ENCODE measurements around the gene TP53TG5.

TP53TG5 gene

DNA sequence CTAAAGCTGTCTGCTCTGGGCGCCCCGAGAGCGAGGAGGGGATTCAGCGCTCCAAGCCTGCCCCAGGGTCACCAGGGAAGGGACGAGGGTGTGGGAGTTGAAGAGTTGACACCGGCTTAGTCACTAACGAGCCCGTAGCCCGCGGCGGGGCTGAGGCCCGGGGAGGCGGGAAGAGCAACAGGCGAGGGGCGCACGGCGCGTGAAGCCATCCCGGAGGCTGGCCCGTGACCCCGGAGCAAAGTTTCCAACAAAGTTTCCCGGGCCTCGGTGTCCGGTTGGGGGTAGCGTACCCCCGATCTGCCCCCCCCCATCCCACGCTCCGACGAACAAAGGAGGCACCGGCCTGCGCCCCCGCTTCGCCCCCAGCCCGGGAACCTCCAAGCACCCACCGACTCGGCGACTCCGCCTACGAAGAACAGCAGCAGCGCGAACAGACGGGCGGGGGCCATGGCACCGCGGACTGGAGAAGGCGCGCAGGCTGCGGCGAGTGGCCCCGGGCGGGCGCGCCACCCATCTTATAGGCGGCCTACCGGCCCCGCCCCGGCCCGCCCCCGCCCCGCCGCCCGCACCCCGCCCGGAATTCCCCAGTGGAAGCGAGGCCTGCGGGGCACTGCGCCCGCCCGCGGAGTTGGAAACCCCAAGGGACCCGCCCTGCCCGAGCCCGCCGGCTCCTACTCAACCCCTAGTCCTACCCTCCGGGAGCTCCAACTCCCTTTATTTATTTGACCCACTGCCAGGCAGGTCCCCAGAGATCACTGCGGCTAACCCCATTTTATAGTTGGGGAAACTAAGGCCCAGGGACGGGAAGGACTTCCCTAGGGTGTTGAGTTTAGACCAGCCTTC is 30.0 kb downstream of the TP53TG5 start, which contains the start of gene SDC4 (continued):
- TF ChIP-seq ZNF600 (tag by site-specific recombination; IDR thresholded peaks at IDR 0.05) = no peak
- TF ChIP-seq, protein P1, sequence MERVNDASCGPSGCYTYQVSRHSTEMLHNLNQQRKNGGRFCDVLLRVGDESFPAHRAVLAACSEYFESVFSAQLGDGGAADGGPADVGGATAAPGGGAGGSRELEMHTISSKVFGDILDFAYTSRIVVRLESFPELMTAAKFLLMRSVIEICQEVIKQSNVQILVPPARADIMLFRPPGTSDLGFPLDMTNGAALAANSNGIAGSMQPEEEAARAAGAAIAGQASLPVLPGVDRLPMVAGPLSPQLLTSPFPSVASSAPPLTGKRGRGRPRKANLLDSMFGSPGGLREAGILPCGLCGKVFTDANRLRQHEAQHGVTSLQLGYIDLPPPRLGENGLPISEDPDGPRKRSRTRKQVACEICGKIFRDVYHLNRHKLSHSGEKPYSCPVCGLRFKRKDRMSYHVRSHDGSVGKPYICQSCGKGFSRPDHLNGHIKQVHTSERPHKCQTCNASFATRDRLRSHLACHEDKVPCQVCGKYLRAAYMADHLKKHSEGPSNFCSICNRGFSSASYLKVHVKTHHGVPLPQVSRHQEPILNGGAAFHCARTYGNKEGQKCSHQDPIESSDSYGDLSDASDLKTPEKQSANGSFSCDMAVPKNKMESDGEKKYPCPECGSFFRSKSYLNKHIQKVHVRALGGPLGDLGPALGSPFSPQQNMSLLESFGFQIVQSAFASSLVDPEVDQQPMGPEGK (tag by site-specific recombination; IDR thresholded peaks at IDR 0.05) = peak; percentile 86

DNA sequence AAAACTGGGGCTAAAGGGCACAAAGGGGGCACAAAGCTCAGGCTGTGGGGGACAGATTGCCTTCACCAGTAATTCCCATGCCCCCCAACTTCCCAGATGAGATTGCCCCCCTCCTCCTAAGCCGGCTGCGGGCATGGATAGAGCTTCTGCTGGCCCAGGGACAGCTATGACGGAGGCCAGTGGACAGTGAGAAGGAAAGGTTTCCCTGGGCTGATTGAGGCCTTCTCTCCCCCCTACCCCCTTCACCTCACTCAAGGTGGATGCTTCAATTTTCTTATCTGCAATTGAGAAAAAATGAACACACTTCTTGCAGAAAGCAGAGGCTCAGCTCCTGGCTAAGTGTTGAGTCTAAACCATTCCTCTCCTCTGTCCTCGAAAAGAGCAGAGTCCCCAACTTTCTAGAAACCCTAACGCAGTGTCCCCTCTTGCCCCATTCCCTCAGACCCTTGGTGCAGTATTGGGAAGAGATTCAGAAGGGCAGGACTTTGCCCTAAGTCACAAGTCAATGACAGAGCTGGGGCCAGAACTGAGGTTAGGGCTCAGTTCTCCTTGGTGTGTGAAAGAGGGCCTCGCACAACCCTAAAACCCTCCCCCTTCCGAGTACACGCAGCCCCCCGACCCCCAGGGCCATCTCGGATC is 30.7 kb downstream of the TP53TG5 start:
- H3K4me1 ChIP-seq (ENCODE audit: control insufficient read depth, insufficient read depth, low read length) = peaks cover 27% of the 10 kb centered on the region
- CTCF ChIA-PET = interaction anchor here (0.6 to 2.5 kb wide), 7 partner anchors 11 to 424 kb away, joined by 3 to 11 read pairs (median 5); partner anchors contain the start of gene SYS1
- POLR2A ChIA-PET = interaction anchor here (0.7 to 3.5 kb wide), 11 partner anchors 10 to 462 kb away, joined by 3 to 31 read pairs (median 6); partner anchors contain the start of genes PIGT, SYS1 and YWHAB
- peak overlapping the region; percentile 45; the same call in 1 of the 2 replicates for H3K27ac ChIP-seq (ENCODE audit: extremely low read depth, low read depth, low read length)
- peak; percentile 71; the same call in 1 of the 2 replicates for TF ChIP-seq ZBTB48 (tag by site-specific recombination; IDR thresholded peaks at IDR 0.05)
- no peak for TF ChIP-seq ZNF707 (tag by site-specific recombination; IDR thresholded peaks at IDR 0.05)
- no peaks in the 10 kb centered on the region for H3K9me3 ChIP-seq (ENCODE audit: control insufficient read depth, insufficient read depth, low read depth, low read length)
- peak overlapping the region; percentile 52 for H3K4me3 ChIP-seq (ENCODE audit: low read depth, low read length)
- no peaks in the 10 kb centered on the region for H3K36me3 ChIP-seq (ENCODE audit: control insufficient read depth in 2 of 2, insufficient read depth in 1 of 2, low read length in 2 of 2)

DNA sequence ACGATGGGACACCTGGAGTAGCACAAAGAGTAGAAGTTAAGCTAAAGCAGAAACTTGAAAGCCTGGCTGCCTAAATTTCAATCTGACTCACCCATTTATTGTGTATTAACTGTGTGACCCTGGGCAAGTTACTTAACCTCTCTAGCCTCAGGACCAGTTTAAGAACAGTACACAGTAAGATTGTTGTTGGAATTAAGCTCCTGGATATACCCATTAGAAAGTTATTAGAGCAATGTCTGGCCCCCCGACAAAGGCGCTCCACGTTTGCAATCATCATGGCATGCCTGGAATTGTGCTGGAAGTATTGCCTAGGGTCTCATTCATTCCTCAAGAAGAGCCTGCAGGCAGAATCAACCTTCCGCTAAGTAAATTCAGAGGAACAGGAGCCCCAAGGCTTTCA is 31.3 kb downstream of the TP53TG5 start:
- no peak for TF ChIP-seq ZNF366 (tag by site-specific recombination; conservative IDR thresholded peaks at IDR 0.05)
- TF ChIP-seq SP3 (tag by site-specific recombination; IDR thresholded peaks at IDR 0.05) = no peak
- TF ChIP-seq GLIS2 (tag by site-specific recombination; IDR thresholded peaks at IDR 0.05) = no peak
- TF ChIP-seq, protein P2, sequence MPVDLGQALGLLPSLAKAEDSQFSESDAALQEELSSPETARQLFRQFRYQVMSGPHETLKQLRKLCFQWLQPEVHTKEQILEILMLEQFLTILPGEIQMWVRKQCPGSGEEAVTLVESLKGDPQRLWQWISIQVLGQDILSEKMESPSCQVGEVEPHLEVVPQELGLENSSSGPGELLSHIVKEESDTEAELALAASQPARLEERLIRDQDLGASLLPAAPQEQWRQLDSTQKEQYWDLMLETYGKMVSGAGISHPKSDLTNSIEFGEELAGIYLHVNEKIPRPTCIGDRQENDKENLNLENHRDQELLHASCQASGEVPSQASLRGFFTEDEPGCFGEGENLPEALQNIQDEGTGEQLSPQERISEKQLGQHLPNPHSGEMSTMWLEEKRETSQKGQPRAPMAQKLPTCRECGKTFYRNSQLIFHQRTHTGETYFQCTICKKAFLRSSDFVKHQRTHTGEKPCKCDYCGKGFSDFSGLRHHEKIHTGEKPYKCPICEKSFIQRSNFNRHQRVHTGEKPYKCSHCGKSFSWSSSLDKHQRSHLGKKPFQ (tag by site-specific recombination; IDR thresholded peaks at IDR 0.05) = no peak
- TF ChIP-seq GLI4 (tag by site-specific recombination; IDR thresholded peaks at IDR 0.05) = no peak
- no peak for TF ChIP-seq YY2 (tag by site-specific recombination; IDR thresholded peaks at IDR 0.05)
- no peak for TF ChIP-seq ZNF626 (tag by site-specific recombination; IDR thresholded peaks at IDR 0.05)
- TF ChIP-seq SETDB1 (IDR thresholded peaks at IDR 0.05; ENCODE audit: insufficient read length, low read length) = no peak
- no peak for TF ChIP-seq ZNF335 (tag by site-specific recombination; conservative IDR thresholded peaks at IDR 0.05)
- TF ChIP-seq, protein P3, sequence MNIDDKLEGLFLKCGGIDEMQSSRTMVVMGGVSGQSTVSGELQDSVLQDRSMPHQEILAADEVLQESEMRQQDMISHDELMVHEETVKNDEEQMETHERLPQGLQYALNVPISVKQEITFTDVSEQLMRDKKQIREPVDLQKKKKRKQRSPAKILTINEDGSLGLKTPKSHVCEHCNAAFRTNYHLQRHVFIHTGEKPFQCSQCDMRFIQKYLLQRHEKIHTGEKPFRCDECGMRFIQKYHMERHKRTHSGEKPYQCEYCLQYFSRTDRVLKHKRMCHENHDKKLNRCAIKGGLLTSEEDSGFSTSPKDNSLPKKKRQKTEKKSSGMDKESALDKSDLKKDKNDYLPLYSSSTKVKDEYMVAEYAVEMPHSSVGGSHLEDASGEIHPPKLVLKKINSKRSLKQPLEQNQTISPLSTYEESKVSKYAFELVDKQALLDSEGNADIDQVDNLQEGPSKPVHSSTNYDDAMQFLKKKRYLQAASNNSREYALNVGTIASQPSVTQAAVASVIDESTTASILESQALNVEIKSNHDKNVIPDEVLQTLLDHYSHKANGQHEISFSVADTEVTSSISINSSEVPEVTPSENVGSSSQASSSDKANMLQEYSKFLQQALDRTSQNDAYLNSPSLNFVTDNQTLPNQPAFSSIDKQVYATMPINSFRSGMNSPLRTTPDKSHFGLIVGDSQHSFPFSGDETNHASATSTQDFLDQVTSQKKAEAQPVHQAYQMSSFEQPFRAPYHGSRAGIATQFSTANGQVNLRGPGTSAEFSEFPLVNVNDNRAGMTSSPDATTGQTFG (tag by site-specific recombination; IDR thresholded peaks at IDR 0.05; ENCODE audit: borderline replicate concordance) = no peak
- TF ChIP-seq, protein P4, sequence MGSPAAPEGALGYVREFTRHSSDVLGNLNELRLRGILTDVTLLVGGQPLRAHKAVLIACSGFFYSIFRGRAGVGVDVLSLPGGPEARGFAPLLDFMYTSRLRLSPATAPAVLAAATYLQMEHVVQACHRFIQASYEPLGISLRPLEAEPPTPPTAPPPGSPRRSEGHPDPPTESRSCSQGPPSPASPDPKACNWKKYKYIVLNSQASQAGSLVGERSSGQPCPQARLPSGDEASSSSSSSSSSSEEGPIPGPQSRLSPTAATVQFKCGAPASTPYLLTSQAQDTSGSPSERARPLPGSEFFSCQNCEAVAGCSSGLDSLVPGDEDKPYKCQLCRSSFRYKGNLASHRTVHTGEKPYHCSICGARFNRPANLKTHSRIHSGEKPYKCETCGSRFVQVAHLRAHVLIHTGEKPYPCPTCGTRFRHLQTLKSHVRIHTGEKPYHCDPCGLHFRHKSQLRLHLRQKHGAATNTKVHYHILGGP (tag by site-specific recombination; IDR thresholded peaks at IDR 0.05) = no peak
- TF ChIP-seq ZNF596 (tag by site-specific recombination; IDR thresholded peaks at IDR 0.05) = no peak
- TF ChIP-seq, protein P5, sequence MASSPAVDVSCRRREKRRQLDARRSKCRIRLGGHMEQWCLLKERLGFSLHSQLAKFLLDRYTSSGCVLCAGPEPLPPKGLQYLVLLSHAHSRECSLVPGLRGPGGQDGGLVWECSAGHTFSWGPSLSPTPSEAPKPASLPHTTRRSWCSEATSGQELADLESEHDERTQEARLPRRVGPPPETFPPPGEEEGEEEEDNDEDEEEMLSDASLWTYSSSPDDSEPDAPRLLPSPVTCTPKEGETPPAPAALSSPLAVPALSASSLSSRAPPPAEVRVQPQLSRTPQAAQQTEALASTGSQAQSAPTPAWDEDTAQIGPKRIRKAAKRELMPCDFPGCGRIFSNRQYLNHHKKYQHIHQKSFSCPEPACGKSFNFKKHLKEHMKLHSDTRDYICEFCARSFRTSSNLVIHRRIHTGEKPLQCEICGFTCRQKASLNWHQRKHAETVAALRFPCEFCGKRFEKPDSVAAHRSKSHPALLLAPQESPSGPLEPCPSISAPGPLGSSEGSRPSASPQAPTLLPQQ (tag by site-specific recombination; IDR thresholded peaks at IDR 0.05) = no peak
- no peak overlapping the region for H3K27ac ChIP-seq (ENCODE audit: extremely low read depth, low read depth, low read length)
- peaks cover 32% of the 10 kb centered on the region for H3K4me1 ChIP-seq (ENCODE audit: control insufficient read depth, insufficient read depth, low read length)
- H3K36me3 ChIP-seq (ENCODE audit: control insufficient read depth in 2 of 2, insufficient read depth in 1 of 2, low read length in 2 of 2) = no peaks in the 10 kb centered on the region
- H3K4me3 ChIP-seq (ENCODE audit: low read depth, low read length) = peak overlapping the region; percentile 52
- ChIA-PET CTCF (interaction anchor here (0.7 to 2.5 kb wide), 6 partner anchors 10 to 424 kb away, joined by 3 to 11 read pairs (median 6); partner anchors contain the start of gene SYS1), POLR2A (interaction anchor here (0.6 to 3.5 kb wide), 9 partner anchors 10 to 103 kb away, joined by 3 to 31 read pairs (median 6); partner anchors contain the start of genes PIGT and SYS1)
- H3K9me3 ChIP-seq (ENCODE audit: control insufficient read depth, insufficient read depth, low read depth, low read length) = no peaks in the 10 kb centered on the region

Data from HEK293 (cell line).